ENCODE measurements around the gene PEAR1. TPM values are rescaled to one million over a fixed set of nuclear protein-coding genes. Genes with fewer than 3 reads are reported as not detected.

The PEAR1 gene
- total RNA-seq, 4 donors from 2014 or later = 4.9 to 17.3 (median 7.0) TPM

- Histone ChIP-seq H3K4me1 (no peaks in the 10 kb centered on the region), H3K27me3 (no peaks in the 10 kb centered on the region), H3K4me3 (no peak overlapping the region), H3K9me3 (no peaks in the 10 kb centered on the region), H3K27ac (no peak overlapping the region), H3K36me3 (no peaks in the 10 kb centered on the region)
- no peak for TF ChIP-seq POLR2A (IDR thresholded peaks at IDR 0.05)
- no peak for TF ChIP-seq CTCF (IDR thresholded peaks at IDR 0.05)
- DNase-seq = no peak
These were observed 19.4 kb upstream of the PEAR1 start for GRCh38 chr1:156874142-156874541.

- Histone ChIP-seq H3K4me1 (no peaks in the 10 kb centered on the region), H3K4me3 (no peak overlapping the region), H3K9me3 (no peaks in the 10 kb centered on the region), H3K36me3 (no peaks in the 10 kb centered on the region), H3K27me3 (no peaks in the 10 kb centered on the region), H3K27ac (no peak overlapping the region)
- DNase-seq = no peak
- TF ChIP-seq POLR2A (IDR thresholded peaks at IDR 0.05) (no peak), CTCF (IDR thresholded peaks at IDR 0.05) (no peak)
These were observed 18.8 kb upstream of the PEAR1 start for GRCh38 chr1:156874572-156875340.

GRCh38 chr1:156875341-156875615 lies 18.2 kb upstream of the PEAR1 start:
- DNase-seq = no peak
- H3K27ac ChIP-seq = no peak overlapping the region
- H3K27me3 ChIP-seq = no peaks in the 10 kb centered on the region
- TF ChIP-seq POLR2A (IDR thresholded peaks at IDR 0.05) (no peak), CTCF (IDR thresholded peaks at IDR 0.05) (no peak)
- H3K9me3 ChIP-seq = no peaks in the 10 kb centered on the region
- H3K36me3 ChIP-seq = no peaks in the 10 kb centered on the region
- H3K4me1 ChIP-seq = no peaks in the 10 kb centered on the region
- H3K4me3 ChIP-seq = no peak overlapping the region

- no peak for DNase-seq
- H3K27ac ChIP-seq = no peak overlapping the region
- H3K4me1 ChIP-seq = no peaks in the 10 kb centered on the region
- no peak overlapping the region for H3K4me3 ChIP-seq
- TF ChIP-seq CTCF (IDR thresholded peaks at IDR 0.05) = no peak
- TF ChIP-seq POLR2A (IDR thresholded peaks at IDR 0.05) = no peak
- H3K9me3 ChIP-seq = no peaks in the 10 kb centered on the region
- no peaks in the 10 kb centered on the region for H3K36me3 ChIP-seq
- H3K27me3 ChIP-seq = no peaks in the 10 kb centered on the region
These were observed 17.2 kb upstream of the PEAR1 start for GRCh38 chr1:156876281-156876680.

- no peak for DNase-seq
- Histone ChIP-seq H3K4me3 (no peak overlapping the region), H3K9me3 (no peaks in the 10 kb centered on the region), H3K4me1 (no peaks in the 10 kb centered on the region), H3K27ac (no peak overlapping the region), H3K36me3 (no peaks in the 10 kb centered on the region), H3K27me3 (no peaks in the 10 kb centered on the region)
- TF ChIP-seq CTCF (IDR thresholded peaks at IDR 0.05) (no peak), POLR2A (IDR thresholded peaks at IDR 0.05) (no peak)
These were observed 15.9 kb upstream of the PEAR1 start for GRCh38 chr1:156877433-156878170.

Data from Peyer's patch (tissue), 4 donors.